ENCODE results near the gene NDUFS8.
A peak's percentile ranks its signal among the peaks of the same experiment; 100 is the strongest.

Gene NDUFS8

DNA sequence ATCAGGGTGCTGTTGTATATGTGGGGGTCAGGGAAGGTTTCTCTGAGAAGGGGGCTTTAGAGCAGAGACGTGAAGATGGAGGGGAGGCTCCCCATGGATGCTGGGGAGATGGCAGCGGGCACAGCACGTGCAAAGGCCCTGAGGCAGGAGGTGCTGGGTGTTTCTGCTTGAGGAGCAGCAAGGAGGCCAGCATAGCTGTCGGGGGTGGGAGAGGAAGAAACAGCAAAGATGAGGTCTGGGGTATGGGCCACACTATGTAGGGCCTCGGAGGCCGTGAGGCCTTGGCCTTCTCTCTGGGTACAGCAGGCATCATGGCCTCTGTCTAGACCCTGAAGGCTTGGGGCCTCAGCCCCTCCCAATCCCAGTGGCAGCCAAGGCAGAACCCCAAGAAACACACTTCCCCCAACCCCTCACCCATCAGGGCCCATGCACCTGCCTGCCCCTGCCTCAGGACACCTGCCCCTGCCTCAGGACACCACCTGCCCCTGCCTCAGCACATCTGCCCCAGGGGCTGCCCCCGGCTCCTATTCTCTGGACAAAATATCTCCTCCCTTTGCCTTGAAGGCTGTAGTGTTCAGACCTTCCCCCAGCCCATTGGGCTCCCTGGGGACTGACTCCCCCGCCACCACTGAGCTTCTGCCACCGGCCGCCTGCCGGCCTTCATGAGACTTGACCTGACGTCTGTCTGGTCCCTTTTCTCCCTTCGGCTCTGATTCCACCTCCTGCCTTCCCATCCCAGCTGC, 14.1 kb upstream of the NDUFS8 start:
- Histone ChIP-seq H3K27ac (replicated peaks) (no peak overlapping the region), H3K27me3 (ENCODE audit: insufficient read depth, poor library complexity, severe bottlenecking) (no peaks in the 10 kb centered on the region), H3K4me3 (replicated peaks; ENCODE audit: insufficient read depth, low read length) (no peak overlapping the region)
- DNase-seq (ENCODE audit: low read depth in 1 of 2, low spot score in 1 of 2), result no peak
- TF ChIP-seq, protein P1, sequence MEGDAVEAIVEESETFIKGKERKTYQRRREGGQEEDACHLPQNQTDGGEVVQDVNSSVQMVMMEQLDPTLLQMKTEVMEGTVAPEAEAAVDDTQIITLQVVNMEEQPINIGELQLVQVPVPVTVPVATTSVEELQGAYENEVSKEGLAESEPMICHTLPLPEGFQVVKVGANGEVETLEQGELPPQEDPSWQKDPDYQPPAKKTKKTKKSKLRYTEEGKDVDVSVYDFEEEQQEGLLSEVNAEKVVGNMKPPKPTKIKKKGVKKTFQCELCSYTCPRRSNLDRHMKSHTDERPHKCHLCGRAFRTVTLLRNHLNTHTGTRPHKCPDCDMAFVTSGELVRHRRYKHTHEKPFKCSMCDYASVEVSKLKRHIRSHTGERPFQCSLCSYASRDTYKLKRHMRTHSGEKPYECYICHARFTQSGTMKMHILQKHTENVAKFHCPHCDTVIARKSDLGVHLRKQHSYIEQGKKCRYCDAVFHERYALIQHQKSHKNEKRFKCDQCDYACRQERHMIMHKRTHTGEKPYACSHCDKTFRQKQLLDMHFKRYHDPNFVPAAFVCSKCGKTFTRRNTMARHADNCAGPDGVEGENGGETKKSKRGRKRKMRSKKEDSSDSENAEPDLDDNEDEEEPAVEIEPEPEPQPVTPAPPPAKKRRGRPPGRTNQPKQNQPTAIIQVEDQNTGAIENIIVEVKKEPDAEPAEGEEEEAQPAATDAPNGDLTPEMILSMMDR (IDR thresholded peaks at IDR 0.05; ENCODE audit: insufficient read depth, low read length), result no peak
- TF ChIP-seq POLR2AphosphoS5 (IDR thresholded peaks at IDR 0.05; ENCODE audit: low read depth) (0 out of 2 replicates have a peak, but pooled peaks have one; percentile 3), SPI1 (IDR thresholded peaks at IDR 0.05; ENCODE audit: borderline replicate concordance, low read depth) (no peak)

DNA sequence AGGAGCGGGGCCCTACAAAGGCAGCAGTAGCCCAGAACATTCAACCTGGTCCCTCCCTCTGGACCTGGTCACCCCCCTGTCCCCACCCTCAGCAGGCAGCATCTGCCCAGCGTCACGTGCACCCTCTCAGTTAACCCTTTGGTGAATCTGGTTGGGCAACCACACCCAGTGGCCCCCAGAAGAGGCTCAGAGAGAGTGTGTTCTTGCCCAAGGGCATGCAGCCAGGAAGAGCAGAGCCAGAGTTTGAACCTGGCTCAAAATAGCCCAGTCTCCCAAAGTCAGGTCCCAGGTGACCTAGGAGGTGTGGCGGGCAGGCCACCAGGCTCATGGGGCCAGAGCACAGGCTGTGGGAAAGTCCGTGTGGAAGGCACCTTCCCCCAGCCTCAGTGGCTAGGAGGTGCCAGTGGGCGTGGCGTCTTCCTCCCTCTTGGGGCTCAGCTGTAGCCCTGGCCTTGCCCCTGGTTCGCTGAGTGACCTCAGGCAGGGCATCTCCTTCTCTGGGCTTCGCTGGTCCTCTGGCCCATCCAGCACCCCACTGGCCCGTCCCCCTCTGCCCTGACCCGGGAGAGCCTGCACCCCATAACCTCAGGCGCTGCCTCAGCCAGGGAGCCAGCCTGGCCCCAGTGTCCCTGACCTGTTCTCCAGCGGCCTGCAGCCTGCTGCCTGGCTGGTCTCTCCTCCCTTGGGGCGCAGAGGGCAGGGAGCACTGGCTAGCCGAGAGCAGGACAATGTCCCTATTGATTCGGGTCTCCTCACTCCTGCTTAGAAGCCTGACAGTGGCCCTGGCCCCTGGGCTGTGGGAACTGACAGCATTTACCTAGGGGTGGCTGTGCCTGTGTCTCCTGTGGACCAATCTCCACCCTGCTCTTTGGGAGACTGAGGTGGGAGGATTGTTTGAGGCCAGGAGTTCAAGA, 13.3 kb upstream of the NDUFS8 start:
- H3K4me3 ChIP-seq (replicated peaks; ENCODE audit: insufficient read depth, low read length), result no peak overlapping the region
- TF ChIP-seq GABPA (IDR thresholded peaks at IDR 0.05; ENCODE audit: low read depth) (no peak), POLR2AphosphoS5 (IDR thresholded peaks at IDR 0.05; ENCODE audit: low read depth) (no peak)
- TF ChIP-seq, protein P1 (IDR thresholded peaks at IDR 0.05; ENCODE audit: insufficient read depth, low read length), result no peak
- TF ChIP-seq, protein P2, sequence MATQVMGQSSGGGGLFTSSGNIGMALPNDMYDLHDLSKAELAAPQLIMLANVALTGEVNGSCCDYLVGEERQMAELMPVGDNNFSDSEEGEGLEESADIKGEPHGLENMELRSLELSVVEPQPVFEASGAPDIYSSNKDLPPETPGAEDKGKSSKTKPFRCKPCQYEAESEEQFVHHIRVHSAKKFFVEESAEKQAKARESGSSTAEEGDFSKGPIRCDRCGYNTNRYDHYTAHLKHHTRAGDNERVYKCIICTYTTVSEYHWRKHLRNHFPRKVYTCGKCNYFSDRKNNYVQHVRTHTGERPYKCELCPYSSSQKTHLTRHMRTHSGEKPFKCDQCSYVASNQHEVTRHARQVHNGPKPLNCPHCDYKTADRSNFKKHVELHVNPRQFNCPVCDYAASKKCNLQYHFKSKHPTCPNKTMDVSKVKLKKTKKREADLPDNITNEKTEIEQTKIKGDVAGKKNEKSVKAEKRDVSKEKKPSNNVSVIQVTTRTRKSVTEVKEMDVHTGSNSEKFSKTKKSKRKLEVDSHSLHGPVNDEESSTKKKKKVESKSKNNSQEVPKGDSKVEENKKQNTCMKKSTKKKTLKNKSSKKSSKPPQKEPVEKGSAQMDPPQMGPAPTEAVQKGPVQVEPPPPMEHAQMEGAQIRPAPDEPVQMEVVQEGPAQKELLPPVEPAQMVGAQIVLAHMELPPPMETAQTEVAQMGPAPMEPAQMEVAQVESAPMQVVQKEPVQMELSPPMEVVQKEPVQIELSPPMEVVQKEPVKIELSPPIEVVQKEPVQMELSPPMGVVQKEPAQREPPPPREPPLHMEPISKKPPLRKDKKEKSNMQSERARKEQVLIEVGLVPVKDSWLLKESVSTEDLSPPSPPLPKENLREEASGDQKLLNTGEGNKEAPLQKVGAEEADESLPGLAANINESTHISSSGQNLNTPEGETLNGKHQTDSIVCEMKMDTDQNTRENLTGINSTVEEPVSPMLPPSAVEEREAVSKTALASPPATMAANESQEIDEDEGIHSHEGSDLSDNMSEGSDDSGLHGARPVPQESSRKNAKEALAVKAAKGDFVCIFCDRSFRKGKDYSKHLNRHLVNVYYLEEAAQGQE (IDR thresholded peaks at IDR 0.05; ENCODE audit: insufficient replicate concordance, low read depth), result no peak
- no peaks in the 10 kb centered on the region for H3K27me3 ChIP-seq (ENCODE audit: insufficient read depth, poor library complexity, severe bottlenecking)
- DNase-seq (ENCODE audit: low read depth in 1 of 2, low spot score in 1 of 2), result no peak
- no peak overlapping the region for H3K27ac ChIP-seq (replicated peaks)

DNA sequence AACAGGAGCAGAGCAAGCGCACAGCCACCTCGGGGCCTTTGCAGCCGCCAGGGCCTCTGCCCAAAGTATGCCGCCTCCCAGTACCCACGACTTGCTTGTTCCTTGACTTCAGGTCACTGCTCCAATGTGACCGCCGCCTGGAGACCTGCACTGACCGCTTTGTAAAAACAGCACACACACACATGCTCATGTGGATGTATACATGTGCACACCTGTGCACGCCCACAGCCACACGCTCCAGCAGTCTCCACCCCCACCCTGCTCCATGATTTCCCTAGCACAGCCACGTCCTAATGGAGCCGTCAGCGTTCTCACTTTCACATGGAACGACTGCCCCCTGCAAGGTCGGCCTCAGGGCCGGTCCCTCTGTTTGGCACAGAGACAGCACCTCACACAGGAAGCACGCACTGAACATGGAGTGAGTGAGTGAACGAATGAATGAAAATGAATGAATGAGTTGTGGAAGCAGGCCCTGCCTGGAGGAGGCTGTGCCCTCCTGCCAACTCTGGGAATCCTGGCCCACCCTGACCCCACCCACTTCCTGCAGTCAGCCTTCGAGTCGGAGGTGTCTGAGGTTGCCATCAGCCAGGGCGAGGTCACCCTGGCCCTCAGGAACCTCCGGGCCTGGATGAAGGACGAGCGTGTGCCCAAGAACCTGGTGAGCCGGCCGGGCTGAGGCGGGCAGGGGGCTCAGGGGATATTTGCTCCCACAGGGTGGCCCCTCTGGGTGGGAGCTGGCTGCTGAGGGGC, 12.3 kb upstream of the NDUFS8 start:
- Histone ChIP-seq H3K27ac (replicated peaks) (no peak overlapping the region), H3K4me3 (replicated peaks; ENCODE audit: insufficient read depth, low read length) (no peak overlapping the region), H3K27me3 (ENCODE audit: insufficient read depth, poor library complexity, severe bottlenecking) (no peaks in the 10 kb centered on the region)
- DNase-seq (ENCODE audit: low read depth in 1 of 2, low spot score in 1 of 2), result no peak
- TF ChIP-seq, protein P1 (IDR thresholded peaks at IDR 0.05; ENCODE audit: insufficient read depth, low read length), result no peak
- TF ChIP-seq POLR2AphosphoS5 (IDR thresholded peaks at IDR 0.05; ENCODE audit: low read depth), result no peak
- TF ChIP-seq GABPA (IDR thresholded peaks at IDR 0.05; ENCODE audit: low read depth), result no peak
- no peak for TF ChIP-seq SPI1 (IDR thresholded peaks at IDR 0.05; ENCODE audit: borderline replicate concordance, low read depth)
- TF ChIP-seq, protein P2 (IDR thresholded peaks at IDR 0.05; ENCODE audit: insufficient replicate concordance, low read depth), result no peak

Data from HL-60 (cell line).